Nephron (organoid): ENCODE results near the gene ALDH7A1.

Experiments used
- H3K27ac Mint-ChIP-seq, 3 experiments: 2 replicates each; pipeline ENCODE4 v1.8.0; 2020; ENCODE audit warnings: mixed read lengths in 3 of 3, mild to moderate bottlenecking in 2 of 3, moderate library complexity in 1 of 3
- H3K27me3 Mint-ChIP-seq: 2 replicates; pipeline ENCODE4 v1.8.0; 2021; ENCODE audit warnings: low read depth, mild to moderate bottlenecking, moderate library complexity, mixed read lengths
- H3K36me3 Mint-ChIP-seq: 2 replicates; pipeline ENCODE4 v1.8.0; 2020; ENCODE audit warnings: low read depth, mixed read lengths
- H3K4me1 Mint-ChIP-seq: 2 replicates; pipeline ENCODE4 v1.8.0; 2020; ENCODE audit warnings: mixed read lengths
- H3K4me3 Mint-ChIP-seq, 3 experiments: 2 replicates each; pipeline ENCODE4 v1.8.0; 2020; ENCODE audit warnings: mild to moderate bottlenecking in 3 of 3, mixed read lengths in 3 of 3, moderate library complexity in 2 of 3
- H3K9me3 Mint-ChIP-seq: 2 replicates; pipeline ENCODE4 v1.8.0; 2020; ENCODE audit warnings: mixed read lengths
- CTCF ChIP-seq, 3 experiments: fragments of 200-600 bp; sonication (generic); IDR thresholded peaks; one replicate each; pipeline ENCODE4 v1.5.0; 2021; ENCODE audit warnings: antibody characterized with exemption in 3 of 3; ENCODE audit not compliant: unreplicated experiment in 3 of 3

The ALDH7A1 gene

GRCh38 chr5:126615286-126615685 is 20.3 kb upstream of the ALDH7A1 start:
- H3K4me1 Mint-ChIP-seq, result peaks cover 4% of the 10 kb centered on the region
- no peak overlapping the region for H3K27ac Mint-ChIP-seq
- peaks cover 61% of the 10 kb centered on the region for H3K36me3 Mint-ChIP-seq
- no peak for TF ChIP-seq CTCF (IDR thresholded peaks at IDR 0.05; ENCODE audit: unreplicated experiment in 3 of 3)
- no peaks in the 10 kb centered on the region for H3K9me3 Mint-ChIP-seq
- no peak overlapping the region for H3K4me3 Mint-ChIP-seq
- no peaks in the 10 kb centered on the region for H3K27me3 Mint-ChIP-seq

- Mint-ChIP-seq H3K27me3 (no peaks in the 10 kb centered on the region), H3K9me3 (no peaks in the 10 kb centered on the region), H3K4me1 (peaks cover 4% of the 10 kb centered on the region), H3K36me3 (peaks cover 56% of the 10 kb centered on the region), H3K27ac (no peak overlapping the region), H3K4me3 (no peak overlapping the region)
- TF ChIP-seq CTCF (IDR thresholded peaks at IDR 0.05; ENCODE audit: unreplicated experiment in 3 of 3), result no peak
Observed at GRCh38 chr5:126613941-126614592, 19.0 kb upstream of the ALDH7A1 start.

- H3K27me3 Mint-ChIP-seq, result no peaks in the 10 kb centered on the region
- no peak for TF ChIP-seq CTCF (IDR thresholded peaks at IDR 0.05; ENCODE audit: unreplicated experiment in 3 of 3)
Observed at GRCh38 chr5:126610616-126611015, 15.6 kb upstream of the ALDH7A1 start.

GRCh38 chr5:126610160-126610559 is 15.1 kb upstream of the ALDH7A1 start:
- peaks cover 9% of the 10 kb centered on the region for H3K4me1 Mint-ChIP-seq
- no peaks in the 10 kb centered on the region for H3K9me3 Mint-ChIP-seq
- H3K36me3 Mint-ChIP-seq, result peaks cover 67% of the 10 kb centered on the region
- no peaks in the 10 kb centered on the region for H3K27me3 Mint-ChIP-seq
- no peak overlapping the region for H3K27ac Mint-ChIP-seq
- H3K4me3 Mint-ChIP-seq, result no peak overlapping the region
- no peak for TF ChIP-seq CTCF (IDR thresholded peaks at IDR 0.05; ENCODE audit: unreplicated experiment in 3 of 3)

More at GRCh38 chr5:126610616-126611015, 15.6 kb upstream of the ALDH7A1 start:
- no peak overlapping the region for H3K4me3 Mint-ChIP-seq
- no peak overlapping the region for H3K27ac Mint-ChIP-seq
- H3K36me3 Mint-ChIP-seq, result peaks cover 65% of the 10 kb centered on the region
- no peaks in the 10 kb centered on the region for H3K9me3 Mint-ChIP-seq
- peaks cover 10% of the 10 kb centered on the region for H3K4me1 Mint-ChIP-seq

GRCh38 chr5:126605525-126605924 is 10.5 kb upstream of the ALDH7A1 start:
- H3K4me3 Mint-ChIP-seq, result peak overlapping the region; percentile 3 to 42 (median 34)
- H3K36me3 Mint-ChIP-seq, result peaks cover 51% of the 10 kb centered on the region
- H3K4me1 Mint-ChIP-seq, result peaks cover 25% of the 10 kb centered on the region
- no peak for TF ChIP-seq CTCF (IDR thresholded peaks at IDR 0.05; ENCODE audit: unreplicated experiment in 3 of 3)
- H3K27ac Mint-ChIP-seq, result no peak overlapping the region
- no peaks in the 10 kb centered on the region for H3K27me3 Mint-ChIP-seq
- no peaks in the 10 kb centered on the region for H3K9me3 Mint-ChIP-seq

GRCh38 chr5:126603402-126603991 is 8.5 kb upstream of the ALDH7A1 start:
- TF ChIP-seq CTCF (IDR thresholded peaks at IDR 0.05; ENCODE audit: unreplicated experiment in 3 of 3), result no peak
- H3K27ac Mint-ChIP-seq, result no peak overlapping the region
- H3K4me3 Mint-ChIP-seq, result peak overlapping the region; percentile 42 to 84 (median 68)
- H3K27me3 Mint-ChIP-seq, result no peaks in the 10 kb centered on the region
- H3K4me1 Mint-ChIP-seq, result peaks cover 28% of the 10 kb centered on the region
- H3K9me3 Mint-ChIP-seq, result peaks cover 3% of the 10 kb centered on the region
- peaks cover 42% of the 10 kb centered on the region for H3K36me3 Mint-ChIP-seq
